ENCODE data around the gene AKIRIN2. TPM values are rescaled to one million over a fixed set of nuclear protein-coding genes. Genes with fewer than 3 reads are reported as not detected.

Gene AKIRIN2
- total and polyA plus RNA-seq, 8 donors, result 43.6 to 71.4 (median 66.5) TPM

DNA sequence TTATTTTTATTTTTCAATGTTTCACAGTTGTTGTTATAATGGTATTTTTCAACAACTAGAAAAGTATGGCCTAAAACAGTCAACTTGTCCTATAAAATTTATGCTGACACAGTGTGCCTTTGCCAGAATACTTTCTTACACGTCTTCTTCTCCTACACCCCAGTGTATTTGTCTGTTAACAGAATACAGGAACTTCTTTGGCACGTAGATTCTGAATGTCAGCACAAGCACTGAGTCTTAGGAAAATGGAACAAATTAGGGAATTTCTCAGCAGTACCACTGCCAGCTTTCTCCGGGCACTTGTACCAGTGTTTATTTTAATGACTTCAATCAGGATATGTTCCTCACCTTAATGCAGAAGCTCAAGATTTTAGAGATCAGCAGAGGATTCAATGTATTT lies 26.7 kb upstream of the AKIRIN2 start:
- intact Hi-C loops (cut with DNase I), result no loop called here
- Histone ChIP-seq H3K27me3 (no peaks in the 10 kb centered on the region), H3K4me1 (peaks cover 8 to 60% of the 10 kb centered on the region in 2 donors), H3K9me3 (no peaks in the 10 kb centered on the region), H3K36me3 (no peaks in the 10 kb centered on the region), H3K27ac (peak overlapping the region in 1 of 2 donors; percentile 55), H3K4me3 (no peak overlapping the region)
- ATAC-seq, result no peak
- no peak for DNase-seq
- TF ChIP-seq, protein P1, sequence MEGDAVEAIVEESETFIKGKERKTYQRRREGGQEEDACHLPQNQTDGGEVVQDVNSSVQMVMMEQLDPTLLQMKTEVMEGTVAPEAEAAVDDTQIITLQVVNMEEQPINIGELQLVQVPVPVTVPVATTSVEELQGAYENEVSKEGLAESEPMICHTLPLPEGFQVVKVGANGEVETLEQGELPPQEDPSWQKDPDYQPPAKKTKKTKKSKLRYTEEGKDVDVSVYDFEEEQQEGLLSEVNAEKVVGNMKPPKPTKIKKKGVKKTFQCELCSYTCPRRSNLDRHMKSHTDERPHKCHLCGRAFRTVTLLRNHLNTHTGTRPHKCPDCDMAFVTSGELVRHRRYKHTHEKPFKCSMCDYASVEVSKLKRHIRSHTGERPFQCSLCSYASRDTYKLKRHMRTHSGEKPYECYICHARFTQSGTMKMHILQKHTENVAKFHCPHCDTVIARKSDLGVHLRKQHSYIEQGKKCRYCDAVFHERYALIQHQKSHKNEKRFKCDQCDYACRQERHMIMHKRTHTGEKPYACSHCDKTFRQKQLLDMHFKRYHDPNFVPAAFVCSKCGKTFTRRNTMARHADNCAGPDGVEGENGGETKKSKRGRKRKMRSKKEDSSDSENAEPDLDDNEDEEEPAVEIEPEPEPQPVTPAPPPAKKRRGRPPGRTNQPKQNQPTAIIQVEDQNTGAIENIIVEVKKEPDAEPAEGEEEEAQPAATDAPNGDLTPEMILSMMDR (IDR thresholded peaks at IDR 0.05), result no peak

DNA sequence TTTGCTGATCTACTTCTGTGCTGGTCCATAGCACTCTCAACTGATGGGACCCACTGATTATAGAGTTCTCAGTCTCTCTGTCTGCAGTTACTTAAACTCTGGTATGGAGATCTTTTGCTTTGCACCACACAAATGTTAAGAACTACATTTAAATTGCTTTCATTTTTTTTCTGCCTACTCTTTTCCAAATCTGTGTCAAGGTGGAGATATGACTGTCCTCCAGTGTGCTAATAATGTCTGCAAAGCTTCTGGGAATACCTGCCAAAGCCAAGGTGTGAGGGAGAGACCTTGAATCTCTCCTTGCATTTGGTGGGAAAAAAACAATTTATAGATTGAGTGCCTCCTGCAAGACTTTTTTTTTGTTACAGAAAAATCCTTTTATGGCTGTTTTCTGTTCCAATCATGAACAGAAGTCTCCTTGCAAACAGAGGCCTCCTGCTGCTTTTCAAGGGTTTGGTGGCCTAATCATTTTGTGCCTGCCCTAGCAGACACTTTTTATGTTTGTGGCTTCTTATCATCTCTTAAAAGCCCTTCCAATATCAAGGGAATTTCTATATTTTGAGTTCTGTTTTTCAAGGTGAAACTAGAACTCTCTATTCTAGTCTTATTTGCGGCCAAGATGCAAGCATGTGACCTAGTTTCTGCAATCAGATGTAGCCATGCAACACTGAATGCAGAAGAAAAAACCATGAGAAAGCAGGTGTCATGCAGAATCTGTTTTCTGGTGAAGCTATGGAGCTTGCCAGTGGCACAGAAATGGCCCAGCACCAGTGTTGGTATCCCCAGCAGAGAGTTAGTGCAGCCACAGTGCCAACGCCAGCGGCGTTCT lies 23.2 kb upstream of the AKIRIN2 start:
- intact Hi-C loops (cut with DNase I), result no loop called here
- Histone ChIP-seq H3K4me3 (no peak overlapping the region), H3K9me3 (no peaks in the 10 kb centered on the region), H3K27me3 (no peaks in the 10 kb centered on the region), H3K27ac (peak overlapping the region in 1 of 2 donors; percentile 30), H3K36me3 (no peaks in the 10 kb centered on the region), H3K4me1 (peaks cover 8 to 41% of the 10 kb centered on the region in 2 donors)
- TF ChIP-seq, protein P1 (IDR thresholded peaks at IDR 0.05), result no peak
- ATAC-seq (no peak), DNase-seq (no peak)

DNA sequence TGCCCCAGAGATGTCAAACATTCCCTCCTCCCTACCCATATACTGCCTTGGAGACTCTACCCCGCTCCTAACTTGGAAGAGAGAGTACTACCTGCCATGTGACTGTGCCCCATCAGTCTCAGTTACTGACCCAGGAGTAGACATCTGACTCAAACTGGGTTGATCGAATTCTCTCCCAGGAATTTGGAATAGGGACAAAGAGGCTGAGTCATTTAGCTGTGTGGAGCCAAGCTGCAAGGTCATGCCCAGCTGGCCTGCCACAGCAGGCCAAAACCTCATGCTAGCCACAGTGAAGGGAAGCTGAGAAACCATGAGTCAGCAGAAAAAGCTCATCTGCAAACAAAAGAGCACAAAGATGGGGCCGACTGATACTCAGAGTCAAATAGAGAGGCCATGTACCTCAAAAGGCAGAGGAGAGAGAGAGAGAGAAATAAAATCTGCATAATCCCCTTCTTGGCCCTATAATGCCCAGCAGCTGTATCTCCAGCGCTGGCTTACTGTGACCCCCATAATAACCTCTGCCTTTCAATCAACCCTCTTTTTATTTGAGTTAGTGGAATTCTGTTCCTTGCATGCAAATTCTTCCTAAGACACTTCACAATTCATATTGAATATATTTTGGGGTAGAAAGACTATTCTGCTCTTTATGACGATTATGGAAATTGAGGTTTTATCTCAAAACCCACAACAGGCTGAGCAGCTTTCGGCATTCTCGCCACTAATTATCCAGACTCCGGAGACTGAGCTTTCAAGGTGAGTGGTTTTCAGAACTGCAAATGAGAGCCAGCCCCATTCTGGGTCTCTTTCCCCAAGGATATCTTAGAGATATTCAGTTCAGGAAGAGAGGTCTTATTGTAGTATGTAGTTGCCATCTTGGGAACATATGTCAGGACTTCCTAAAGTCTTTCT lies 21.4 kb upstream of the AKIRIN2 start:
- intact Hi-C loops (cut with DNase I), result no loop called here
- DNase-seq, result peak in 2 of 4 donors; percentile 76 to 83

DNA sequence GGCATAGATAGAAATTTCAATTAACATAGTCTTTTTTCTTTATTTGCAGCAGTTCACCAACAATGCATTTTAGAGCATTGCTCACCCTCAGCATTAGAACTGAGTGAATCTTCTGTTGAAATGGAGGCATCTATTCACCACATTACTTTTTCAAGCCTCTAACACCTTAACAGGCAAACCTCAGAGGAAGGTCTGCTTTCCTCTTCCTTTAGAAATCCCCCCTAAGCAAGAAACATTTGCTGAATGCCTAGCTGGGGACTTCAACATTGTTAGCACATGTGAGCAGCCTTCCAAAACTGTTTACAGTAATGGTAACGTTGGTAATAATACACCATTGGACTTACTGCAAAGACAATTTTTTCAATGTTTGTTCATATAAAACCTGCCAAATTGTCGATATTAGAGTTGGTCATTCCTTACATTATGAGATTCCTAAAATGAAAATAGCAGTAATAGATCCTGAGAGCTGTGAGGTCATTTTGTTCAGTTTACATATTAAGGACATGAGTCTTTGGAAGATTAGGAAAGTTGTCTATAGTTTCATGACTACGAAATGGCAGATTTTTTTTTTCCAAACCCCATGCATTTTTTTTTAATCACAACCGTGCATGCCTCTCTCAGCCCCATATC lies 20.6 kb upstream of the AKIRIN2 start:
- no peak for ATAC-seq
- DNase-seq, result no peak
- H3K36me3 ChIP-seq, result no peaks in the 10 kb centered on the region
- peaks cover 8 to 46% of the 10 kb centered on the region in 2 donors for H3K4me1 ChIP-seq
- TF ChIP-seq, protein P1 (IDR thresholded peaks at IDR 0.05), result no peak
- H3K9me3 ChIP-seq, result no peaks in the 10 kb centered on the region
- no peak overlapping the region for H3K4me3 ChIP-seq
- intact Hi-C loops (cut with DNase I), result no loop called here
- peak overlapping the region in 1 of 2 donors; percentile 63 for H3K27ac ChIP-seq
- H3K27me3 ChIP-seq, result no peaks in the 10 kb centered on the region

More for the DNA sequence above, 21.4 kb upstream of the AKIRIN2 start:
- no peak overlapping the region for H3K4me3 ChIP-seq
- H3K27ac ChIP-seq, result peak overlapping the region in 1 of 2 donors; percentile 63
- no peaks in the 10 kb centered on the region for H3K27me3 ChIP-seq
- peak; percentile 81 for ATAC-seq
- H3K4me1 ChIP-seq, result peaks cover 8 to 42% of the 10 kb centered on the region in 2 donors
- H3K9me3 ChIP-seq, result no peaks in the 10 kb centered on the region
- TF ChIP-seq, protein P1 (IDR thresholded peaks at IDR 0.05), result no peak
- H3K36me3 ChIP-seq, result no peaks in the 10 kb centered on the region

Data from left lung (tissue), 10 donors.